ENCODE measurements around the gene CADM1. TPM values are rescaled to one million over a fixed set of nuclear protein-coding genes. Genes with fewer than 3 reads are reported as not detected.

Gene CADM1
- total RNA-seq, 1 experiment from 2014 or later: 0.79 TPM

GRCh38 chr11:115164774-115165173 is 339.4 kb downstream of the CADM1 start:
- Histone ChIP-seq H3K4me2 (ENCODE audit: low read length) (no peak overlapping the region), H3K9me2 (ENCODE audit: insufficient read depth) (no peaks in the 10 kb centered on the region), H3K79me2 (ENCODE audit: insufficient read depth, low read length) (no peaks in the 10 kb centered on the region), H3K27ac (ENCODE audit: low read depth, low read length) (no peak overlapping the region), H3K4me3 (replicated peaks in 1 of 2; ENCODE audit: low read depth in 1 of 2, low read length in 2 of 2) (no peak overlapping the region), H4K20me1 (ENCODE audit: insufficient read depth) (no peaks in the 10 kb centered on the region), H3K4me1 (ENCODE audit: control insufficient read depth in 1 of 2, insufficient read depth in 2 of 2, low read length in 2 of 2) (no peaks in the 10 kb centered on the region), H3K27me3 (ENCODE audit: insufficient read depth, low read length) (no peaks in the 10 kb centered on the region), H3K9ac (ENCODE audit: low read length) (no peak overlapping the region), H2AFZ (ENCODE audit: low read depth, low read length, poor library complexity, severe bottlenecking) (no peak overlapping the region), H3K36me3 (ENCODE audit: control insufficient read depth in 1 of 2, insufficient read depth in 2 of 2, low read length in 2 of 2) (no peaks in the 10 kb centered on the region), H3K9me3 (ENCODE audit: control insufficient read depth in 1 of 2, insufficient read depth in 1 of 2, low read depth in 1 of 2, low read length in 2 of 2) (no peaks in the 10 kb centered on the region; a peak in 1 of 4 replicates)
- DNase-seq (ENCODE audit: low read depth, low spot score) (no peak), ATAC-seq (no peak)
- intact Hi-C loops (cut with micrococcal nuclease): no loop called here
- BruUV-seq (replicated peaks): no TSS peak
- ChIA-PET CTCF (no interaction called here), POLR2A (no interaction called here), RAD21 (ENCODE audit: low non-redundant PET in 1 of 2, low total read pairs in 2 of 2, uncharacterized antibody in 2 of 2, unreplicated experiment in 2 of 2) (no interaction called here)
- TF ChIP-seq POLR2A (IDR thresholded peaks at IDR 0.05; ENCODE audit: borderline replicate concordance, extremely low read depth, insufficient read depth, insufficient read length) (no peak), SIN3A (IDR thresholded peaks at IDR 0.05; ENCODE audit: low read depth) (no peak), EGR1 (IDR thresholded peaks at IDR 0.05; ENCODE audit: low read depth) (no peak), SRF (IDR thresholded peaks at IDR 0.05; ENCODE audit: low read depth) (no peak), JUND (IDR thresholded peaks at IDR 0.05) (no peak), RAD21 (IDR thresholded peaks at IDR 0.05; ENCODE audit: low read depth) (no peak)

- POLR2A ChIA-PET: no interaction called here
- Histone ChIP-seq H3K27ac (ENCODE audit: low read depth, low read length) (no peak overlapping the region), H2AFZ (ENCODE audit: low read depth, low read length, poor library complexity, severe bottlenecking) (no peak overlapping the region), H3K9me3 (ENCODE audit: control insufficient read depth in 1 of 2, insufficient read depth in 1 of 2, low read depth in 1 of 2, low read length in 2 of 2) (no peaks in the 10 kb centered on the region; a peak in 1 of 4 replicates), H3K4me1 (ENCODE audit: control insufficient read depth in 1 of 2, insufficient read depth in 2 of 2, low read length in 2 of 2) (no peaks in the 10 kb centered on the region), H3K9me2 (ENCODE audit: insufficient read depth) (no peaks in the 10 kb centered on the region), H3K9ac (ENCODE audit: low read length) (no peak overlapping the region), H3K4me2 (ENCODE audit: low read length) (no peak overlapping the region), H4K20me1 (ENCODE audit: insufficient read depth) (no peaks in the 10 kb centered on the region), H3K4me3 (replicated peaks in 1 of 2; ENCODE audit: low read depth in 1 of 2, low read length in 2 of 2) (no peak overlapping the region), H3K27me3 (ENCODE audit: insufficient read depth, low read length) (no peaks in the 10 kb centered on the region), H3K79me2 (ENCODE audit: insufficient read depth, low read length) (no peaks in the 10 kb centered on the region), H3K36me3 (ENCODE audit: control insufficient read depth in 1 of 2, insufficient read depth in 2 of 2, low read length in 2 of 2) (no peaks in the 10 kb centered on the region)
- CTCF ChIA-PET: no interaction called here
- TF ChIP-seq ZBTB33 (IDR thresholded peaks at IDR 0.05; ENCODE audit: extremely low read depth, insufficient replicate concordance, low read length) (no peak), SP1 (IDR thresholded peaks at IDR 0.05; ENCODE audit: low read depth) (no peak), CTCF (IDR thresholded peaks at IDR 0.05 in 2 of 3, conservative IDR thresholded peaks at IDR 0.05 in 1 of 3; ENCODE audit: borderline replicate concordance in 1 of 3, insufficient read depth in 1 of 3, low read depth in 2 of 3, low read length in 2 of 3) (no peak), EGR1 (IDR thresholded peaks at IDR 0.05; ENCODE audit: low read depth) (no peak), ELF1 (IDR thresholded peaks at IDR 0.05; ENCODE audit: borderline replicate concordance, low read depth) (no peak), YY1 (IDR thresholded peaks at IDR 0.05; ENCODE audit: extremely low read depth, insufficient replicate concordance, low read depth, low read length) (no peak), JUND (IDR thresholded peaks at IDR 0.05) (no peak), MAX (IDR thresholded peaks at IDR 0.05) (no peak), EZH2phosphoT487 (IDR thresholded peaks at IDR 0.05; ENCODE audit: borderline replicate concordance) (no peak), RAD21 (IDR thresholded peaks at IDR 0.05; ENCODE audit: low read depth) (no peak), ZNF274 (IDR thresholded peaks at IDR 0.05; ENCODE audit: low read depth, low read length) (no peak), CEBPB (IDR thresholded peaks at IDR 0.05; ENCODE audit: low read depth) (no peak), CBX3 (IDR thresholded peaks at IDR 0.05; ENCODE audit: low read depth) (no peak), SIN3A (IDR thresholded peaks at IDR 0.05; ENCODE audit: low read depth) (no peak), FOSL1 (IDR thresholded peaks at IDR 0.05; ENCODE audit: low read depth) (no peak), TCF7L2 (IDR thresholded peaks at IDR 0.05; ENCODE audit: borderline replicate concordance, extremely low read depth, insufficient read depth, insufficient read length) (no peak)
- intact Hi-C loops (cut with micrococcal nuclease): no loop called here
- RAD21 ChIA-PET (ENCODE audit: low non-redundant PET in 1 of 2, low total read pairs in 2 of 2, uncharacterized antibody in 2 of 2, unreplicated experiment in 2 of 2): no interaction called here
- ATAC-seq: no peak
- no TSS peak for BruUV-seq (replicated peaks)
- DNase-seq (ENCODE audit: low read depth, low spot score): no peak
Observed at GRCh38 chr11:115162919-115163318, 341.3 kb downstream of the CADM1 start.

Measured in HCT116 (cell line).